GM13976 (cell line): ENCODE measurements around the gene IQGAP2.

Experiments
- DNase-seq: peaks from one replicate; pipeline ENCODE4 v3.0.0; 2012; ENCODE audit warnings: low spot score
- in situ Hi-C: fragments of 300-500 bp; cut with MboI; formaldehyde crosslinking; loops from one replicate; pipeline ENCODE4 v1.12.0; 2022; ENCODE audit warnings: low sequenced_read_pairs, mixed read lengths, inconsistent platforms; ENCODE audit not compliant: unreplicated experiment
- TF ChIP-seq, protein P1 (sequence below): IDR thresholded peaks from 2 replicates; pipeline ENCODE4 v1.5.1; 2012; ENCODE audit warnings: borderline replicate concordance, mild to moderate bottlenecking; ENCODE audit not compliant: insufficient read depth; ENCODE audit errors: extremely low read depth, missing control alignments, control extremely low read depth

IQGAP2 gene

DNA sequence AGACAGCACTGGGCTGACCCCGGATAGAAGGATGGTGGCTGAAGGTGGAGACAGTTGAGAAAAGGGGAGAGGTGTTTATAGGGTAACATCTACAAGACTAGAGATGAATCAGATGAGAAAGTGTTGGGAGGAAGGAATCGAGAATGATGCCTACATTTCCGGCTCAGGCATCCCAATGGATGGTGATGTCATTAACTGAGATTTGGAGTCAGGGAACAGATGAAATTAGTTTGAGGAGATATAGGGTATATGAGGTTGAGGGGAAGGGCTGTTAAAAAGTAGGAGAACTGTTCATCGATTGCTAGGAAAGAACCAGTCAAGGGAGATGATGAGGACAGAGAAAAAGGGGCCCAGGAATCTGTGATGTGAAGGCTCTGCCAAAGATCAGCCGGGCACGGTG, 24.7 kb upstream of the IQGAP2 start:
- in situ Hi-C loops, result no loop called here
- TF ChIP-seq, protein P1, sequence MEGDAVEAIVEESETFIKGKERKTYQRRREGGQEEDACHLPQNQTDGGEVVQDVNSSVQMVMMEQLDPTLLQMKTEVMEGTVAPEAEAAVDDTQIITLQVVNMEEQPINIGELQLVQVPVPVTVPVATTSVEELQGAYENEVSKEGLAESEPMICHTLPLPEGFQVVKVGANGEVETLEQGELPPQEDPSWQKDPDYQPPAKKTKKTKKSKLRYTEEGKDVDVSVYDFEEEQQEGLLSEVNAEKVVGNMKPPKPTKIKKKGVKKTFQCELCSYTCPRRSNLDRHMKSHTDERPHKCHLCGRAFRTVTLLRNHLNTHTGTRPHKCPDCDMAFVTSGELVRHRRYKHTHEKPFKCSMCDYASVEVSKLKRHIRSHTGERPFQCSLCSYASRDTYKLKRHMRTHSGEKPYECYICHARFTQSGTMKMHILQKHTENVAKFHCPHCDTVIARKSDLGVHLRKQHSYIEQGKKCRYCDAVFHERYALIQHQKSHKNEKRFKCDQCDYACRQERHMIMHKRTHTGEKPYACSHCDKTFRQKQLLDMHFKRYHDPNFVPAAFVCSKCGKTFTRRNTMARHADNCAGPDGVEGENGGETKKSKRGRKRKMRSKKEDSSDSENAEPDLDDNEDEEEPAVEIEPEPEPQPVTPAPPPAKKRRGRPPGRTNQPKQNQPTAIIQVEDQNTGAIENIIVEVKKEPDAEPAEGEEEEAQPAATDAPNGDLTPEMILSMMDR, result no peak
- DNase-seq, result no peak

DNA sequence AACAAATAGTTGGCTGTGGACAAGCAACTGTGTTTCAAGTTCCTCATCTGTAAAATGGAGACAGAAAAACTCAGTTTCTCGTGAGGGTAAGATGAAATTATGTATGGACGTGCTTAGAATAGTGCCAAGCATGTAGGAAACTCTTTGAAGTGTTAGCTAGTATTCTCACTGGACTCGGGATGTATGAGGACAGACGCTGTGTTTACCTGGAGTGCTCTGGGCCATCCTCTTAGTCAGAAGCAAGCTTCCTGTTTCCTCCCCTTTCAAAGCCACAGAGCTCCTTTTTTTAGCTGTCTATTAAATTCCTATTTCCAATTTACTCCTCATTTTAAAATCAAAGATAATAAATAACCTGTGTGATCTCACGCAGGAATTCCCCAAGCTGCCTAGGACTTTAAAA, 23.8 kb upstream of the IQGAP2 start:
- TF ChIP-seq, protein P1, result no peak
- DNase-seq, result no peak
- in situ Hi-C loops, result no loop called here

DNA sequence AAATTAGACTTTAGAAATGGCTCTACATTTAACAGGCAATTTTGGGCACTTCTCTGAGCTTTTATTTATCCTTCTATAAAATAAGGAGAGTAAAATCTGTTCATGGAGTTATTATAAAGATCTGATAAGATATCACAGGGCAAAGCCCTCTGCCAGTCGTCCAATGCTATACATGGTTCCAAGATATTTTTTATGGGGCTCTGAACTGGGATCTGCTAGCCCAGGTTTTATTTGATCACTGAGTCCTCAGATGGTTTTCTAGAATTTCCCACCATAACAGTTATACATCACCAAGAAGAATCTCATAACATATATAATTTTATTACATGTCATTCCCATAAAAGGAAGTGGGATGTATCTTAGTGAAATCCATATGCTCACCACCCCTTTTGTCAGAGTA, 23.2 kb upstream of the IQGAP2 start:
- no peak for DNase-seq
- in situ Hi-C loops, result no loop called here
- TF ChIP-seq, protein P1, result no peak

DNA sequence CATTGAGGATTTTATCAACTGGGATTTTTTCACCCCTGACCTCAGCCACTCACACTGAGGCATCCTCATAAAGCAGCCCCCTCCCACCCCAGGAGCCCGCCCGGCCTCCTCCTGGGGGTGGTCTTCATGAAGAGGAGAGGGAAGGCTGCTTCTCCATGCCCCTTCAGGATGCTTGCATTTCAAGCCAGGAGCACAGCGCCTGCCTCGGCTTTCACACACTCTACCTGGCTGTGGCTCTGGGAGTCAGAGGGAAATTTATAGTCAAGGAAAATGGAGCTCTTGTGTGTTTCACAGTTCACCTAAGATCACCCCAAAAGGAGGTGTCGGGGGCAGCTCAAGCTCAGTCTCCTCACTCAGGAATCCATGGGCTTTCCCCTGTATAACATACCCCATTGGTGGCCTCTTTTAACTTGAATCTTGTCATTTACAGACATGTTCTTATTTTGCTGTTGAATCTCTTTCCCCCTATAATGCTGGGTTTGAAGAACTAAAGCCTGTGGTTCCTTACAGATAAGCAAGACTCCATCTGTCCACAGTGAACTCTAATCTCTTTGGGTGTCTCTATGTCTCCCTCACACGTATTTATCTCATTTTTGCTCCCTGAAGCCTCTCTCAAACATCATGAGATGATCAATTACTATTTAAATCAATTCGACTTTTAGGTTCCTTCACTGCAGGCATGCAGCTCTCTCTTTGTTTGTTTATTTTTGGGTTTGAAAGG, 22.6 kb upstream of the IQGAP2 start:
- TF ChIP-seq, protein P1, result no peak
- in situ Hi-C loops, result no loop called here
- DNase-seq, result no peak

DNA sequence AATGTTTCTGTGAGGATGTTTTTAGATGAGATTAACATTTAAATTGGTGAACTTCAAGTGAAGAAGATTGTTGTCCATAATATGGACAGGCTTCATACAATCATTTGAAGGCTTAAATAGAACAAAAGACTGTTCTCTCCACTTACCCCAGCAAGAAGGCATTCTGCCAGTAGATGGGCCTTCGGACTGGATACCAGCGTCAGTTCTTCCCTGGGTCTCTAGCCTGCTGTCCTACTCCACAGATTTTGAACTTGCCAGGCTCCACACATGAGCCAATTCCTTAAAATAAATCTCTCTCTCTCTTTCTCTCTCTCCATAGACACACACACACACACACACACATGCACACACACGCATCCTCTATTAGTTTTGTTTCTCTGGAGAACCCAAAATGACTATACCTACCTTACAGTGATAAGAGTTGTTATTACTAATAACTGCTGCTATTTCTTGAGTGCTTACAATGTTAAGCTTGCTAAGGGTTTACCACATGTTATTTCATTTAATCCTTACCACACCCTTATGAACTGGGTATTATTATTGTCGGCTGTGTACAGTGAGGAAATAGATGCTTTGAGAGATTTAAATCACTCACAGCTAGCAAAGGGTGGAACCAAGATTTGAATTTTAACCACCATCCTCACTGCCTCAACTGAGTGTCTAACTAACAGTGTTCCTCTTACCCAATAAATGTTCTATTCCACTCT, 19.8 kb upstream of the IQGAP2 start:
- in situ Hi-C loops, result no loop called here
- TF ChIP-seq, protein P1, result no peak
- no peak for DNase-seq

DNA sequence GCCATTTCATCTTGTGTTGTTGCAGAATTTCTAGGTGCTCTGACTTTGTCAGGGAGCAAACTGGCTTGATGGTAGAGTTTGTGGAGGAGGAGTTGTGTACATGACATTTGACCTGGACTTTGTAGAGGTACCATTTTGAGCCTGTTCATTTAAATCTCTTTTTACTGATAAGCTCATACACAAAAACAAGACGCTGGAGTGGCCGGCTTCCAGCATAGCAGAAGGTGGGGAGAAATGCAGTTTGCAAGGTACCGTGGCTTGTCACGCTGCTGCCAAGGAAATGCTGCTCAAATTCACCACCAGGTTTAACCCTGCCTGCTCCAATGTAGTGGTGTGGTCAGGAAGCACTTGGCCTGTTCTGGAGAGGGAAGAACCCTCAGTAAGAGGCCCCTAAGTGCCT, 18.9 kb upstream of the IQGAP2 start:
- in situ Hi-C loops, result no loop called here
- no peak for DNase-seq
- TF ChIP-seq, protein P1, result no peak
